GM20431 (cell line): ENCODE data around the gene SALL3.

Source experiments
- in situ Hi-C: fragments of 300-500 bp; cut with MseI, MboI; formaldehyde crosslinking; loops from one replicate; pipeline ENCODE4 v1.15.0; 2020; ENCODE audit warnings: low sequenced_read_pairs; ENCODE audit not compliant: unreplicated experiment

The SALL3 gene

GRCh38 chr18:79047556-79048244, 68.1 kb downstream of the SALL3 start:
- in situ Hi-C loops, result no loop called here

- in situ Hi-C loops, result no loop called here
Measured at GRCh38 chr18:79048245-79048632, 68.6 kb downstream of the SALL3 start.

- in situ Hi-C loops, result no loop called here
Measured at GRCh38 chr18:79049506-79049905, 69.9 kb downstream of the SALL3 start.
